SK-N-SH treated with all-trans-retinoic acid at 6 μM for 48 hours (cell line): Measurements from ENCODE around the gene OBP2A.
A peak's percentile ranks its signal among the peaks of the same experiment; 100 is the strongest.

ENCODE experiments used
- ATAC-seq: fragments of 200-7000 bp; cut with Tn5 transposase; 3 replicates; pipeline ENCODE4 v1.9.1; 2020; ENCODE audit warnings: mild to moderate bottlenecking, moderate library complexity
- ARNTL ChIP-seq: fragments of 450-650 bp; formaldehyde crosslinking; IDR thresholded peaks from 2 replicates; pipeline ENCODE4 v1.5.0; 2020; ENCODE audit warnings: low read depth, mild to moderate bottlenecking, moderate library complexity, borderline replicate concordance
- CREB5 ChIP-seq: fragments of 250-450 bp; sonication (Bioruptor Pico); IDR thresholded peaks from 2 replicates; pipeline ENCODE4 v1.5.1; 2020; ENCODE audit warnings: low read depth, mild to moderate bottlenecking, moderate library complexity
- CSDC2 ChIP-seq: fragments of 250-450 bp; sonication (Bioruptor Pico); IDR thresholded peaks from 2 replicates; pipeline ENCODE4 v1.5.0; 2020; ENCODE audit warnings: mild to moderate bottlenecking, moderate library complexity
- CSRNP3 ChIP-seq: fragments of 250-450 bp; sonication (Bioruptor Pico); IDR thresholded peaks from 2 replicates; pipeline ENCODE4 v1.5.1; 2021; ENCODE audit warnings: mild to moderate bottlenecking, moderate library complexity
- ESRRG ChIP-seq: fragments of 250-450 bp; sonication (Bioruptor Pico); IDR thresholded peaks from 2 replicates; pipeline ENCODE4 v1.6.1; 2021; ENCODE audit warnings: mild to moderate bottlenecking
- GLIS3 ChIP-seq: fragments of 250-450 bp; sonication (Bioruptor Pico); IDR thresholded peaks from 2 replicates; pipeline ENCODE4 v1.5.0; 2020; ENCODE audit warnings: mild to moderate bottlenecking, moderate library complexity
- ISL1 ChIP-seq: fragments of 250-450 bp; sonication (Bioruptor Pico); IDR thresholded peaks from 2 replicates; pipeline ENCODE4 v2.1.2; 2022; ENCODE audit warnings: mild to moderate bottlenecking, moderate library complexity
- OSR1 ChIP-seq: fragments of 250-450 bp; sonication (Bioruptor Pico); IDR thresholded peaks from 2 replicates; pipeline ENCODE4 v1.8.0; 2022; ENCODE audit warnings: moderate library complexity, mild to moderate bottlenecking, inconsistent platforms
- RARB ChIP-seq: fragments of 250-450 bp; sonication (Bioruptor Pico); IDR thresholded peaks from 2 replicates; pipeline ENCODE4 v1.8.0; 2021; ENCODE audit warnings: mild to moderate bottlenecking, moderate library complexity
- SNAI2 ChIP-seq: fragments of 250-450 bp; sonication (Bioruptor Pico); IDR thresholded peaks from 2 replicates; pipeline ENCODE4 v1.5.0; 2020; ENCODE audit warnings: mild to moderate bottlenecking, moderate library complexity
- ZFP3 ChIP-seq: fragments of 250-450 bp; sonication (Bioruptor Pico); IDR thresholded peaks from 2 replicates; pipeline ENCODE4 v1.5.0; 2020; ENCODE audit warnings: mild to moderate bottlenecking, moderate library complexity
- ZFP30 ChIP-seq: fragments of 450-650 bp; formaldehyde crosslinking; IDR thresholded peaks from 2 replicates; pipeline ENCODE4 v1.5.0; 2022; ENCODE audit warnings: mild to moderate bottlenecking, moderate library complexity
- ZNF565 ChIP-seq: fragments of 450-650 bp; formaldehyde crosslinking; conservative IDR thresholded peaks from 2 replicates; pipeline ENCODE4 v1.5.0; 2020; ENCODE audit warnings: low read depth, mild to moderate bottlenecking, moderate library complexity
- ZNF8 ChIP-seq: fragments of 450-650 bp; formaldehyde crosslinking; IDR thresholded peaks from 2 replicates; pipeline ENCODE4 v1.5.0; 2020; ENCODE audit warnings: mild to moderate bottlenecking, moderate library complexity
- TF ChIP-seq, protein P1 (sequence below): fragments of 250-450 bp; sonication (Bioruptor Pico); IDR thresholded peaks from 2 replicates; pipeline ENCODE4 v1.8.0; 2021; ENCODE audit warnings: low read depth, mild to moderate bottlenecking, moderate library complexity, borderline replicate concordance
- TF ChIP-seq, protein P2 (sequence below): fragments of 250-450 bp; sonication (Bioruptor Pico); IDR thresholded peaks from 2 replicates; pipeline ENCODE4 v1.5.0; 2020; ENCODE audit warnings: mild to moderate bottlenecking, moderate library complexity

OBP2A gene

GRCh38 chr9:135504262-135505243 lies 41.4 kb upstream of the OBP2A start (continued):
- TF ChIP-seq CSRNP3 (CRISPR knock-in tag): no peak
- TF ChIP-seq SNAI2 (CRISPR knock-in tag): no peak
- TF ChIP-seq ZNF8 (CRISPR knock-in tag): no peak
- TF ChIP-seq, all 23 proteins: peak for 0

DNA sequence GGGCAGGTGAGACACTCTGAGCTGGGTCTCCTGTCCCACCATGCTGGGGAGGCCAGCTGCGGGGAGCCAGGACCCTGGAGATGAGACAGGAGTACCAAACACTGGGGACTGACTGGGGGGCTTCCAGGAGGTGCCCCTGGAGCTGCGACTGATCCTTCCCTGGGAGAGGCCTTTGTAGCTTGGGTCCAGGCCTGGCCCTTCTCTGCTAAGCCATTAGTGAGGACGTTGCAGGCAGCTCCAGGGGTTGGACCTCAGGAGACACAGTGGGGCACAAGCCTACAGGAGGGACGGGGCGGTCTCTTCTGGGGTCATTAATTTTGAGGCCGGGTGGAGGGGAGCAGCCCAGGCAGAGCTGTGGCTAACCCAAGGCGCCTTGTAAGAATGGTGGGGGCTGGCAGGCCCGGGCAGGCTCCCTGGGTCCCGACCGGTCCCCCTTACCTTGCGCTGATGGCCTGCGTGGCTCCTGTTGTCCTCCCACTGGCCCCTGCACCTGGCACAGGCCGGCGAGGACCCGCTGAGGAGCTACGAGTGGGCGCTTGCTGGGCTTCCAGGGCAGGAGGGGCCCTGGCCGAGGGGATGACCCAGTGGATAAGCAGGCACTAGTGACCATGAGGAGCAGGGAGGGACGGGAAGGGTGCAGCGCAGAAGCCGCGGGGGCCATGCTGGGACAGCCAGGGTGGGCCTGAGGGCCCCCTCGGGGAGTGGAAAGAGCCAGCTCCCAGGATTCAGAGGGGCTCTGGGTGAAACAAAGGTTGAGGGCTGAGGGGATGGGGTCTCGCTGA lies 40.3 kb upstream of the OBP2A start:
- no peak for ATAC-seq
- TF ChIP-seq CREB5 (CRISPR knock-in tag) (no peak), ZFP3 (CRISPR knock-in tag) (no peak), CSRNP3 (CRISPR knock-in tag) (no peak), OSR1 (CRISPR knock-in tag) (no peak), CSDC2 (no peak), ARNTL (CRISPR knock-in tag) (no peak), RARB (CRISPR knock-in tag) (no peak), SNAI2 (CRISPR knock-in tag) (no peak), ZNF8 (CRISPR knock-in tag) (no peak), ZNF565 (CRISPR knock-in tag) (no peak), ESRRG (no peak)
- TF ChIP-seq, protein P1, sequence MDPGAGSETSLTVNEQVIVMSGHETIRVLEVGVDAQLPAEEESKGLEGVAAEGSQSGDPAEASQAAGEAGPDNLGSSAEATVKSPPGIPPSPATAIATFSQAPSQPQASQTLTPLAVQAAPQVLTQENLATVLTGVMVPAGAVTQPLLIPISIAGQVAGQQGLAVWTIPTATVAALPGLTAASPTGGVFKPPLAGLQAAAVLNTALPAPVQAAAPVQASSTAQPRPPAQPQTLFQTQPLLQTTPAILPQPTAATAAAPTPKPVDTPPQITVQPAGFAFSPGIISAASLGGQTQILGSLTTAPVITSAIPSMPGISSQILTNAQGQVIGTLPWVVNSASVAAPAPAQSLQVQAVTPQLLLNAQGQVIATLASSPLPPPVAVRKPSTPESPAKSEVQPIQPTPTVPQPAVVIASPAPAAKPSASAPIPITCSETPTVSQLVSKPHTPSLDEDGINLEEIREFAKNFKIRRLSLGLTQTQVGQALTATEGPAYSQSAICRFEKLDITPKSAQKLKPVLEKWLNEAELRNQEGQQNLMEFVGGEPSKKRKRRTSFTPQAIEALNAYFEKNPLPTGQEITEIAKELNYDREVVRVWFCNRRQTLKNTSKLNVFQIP (CRISPR knock-in tag): no peak

DNA sequence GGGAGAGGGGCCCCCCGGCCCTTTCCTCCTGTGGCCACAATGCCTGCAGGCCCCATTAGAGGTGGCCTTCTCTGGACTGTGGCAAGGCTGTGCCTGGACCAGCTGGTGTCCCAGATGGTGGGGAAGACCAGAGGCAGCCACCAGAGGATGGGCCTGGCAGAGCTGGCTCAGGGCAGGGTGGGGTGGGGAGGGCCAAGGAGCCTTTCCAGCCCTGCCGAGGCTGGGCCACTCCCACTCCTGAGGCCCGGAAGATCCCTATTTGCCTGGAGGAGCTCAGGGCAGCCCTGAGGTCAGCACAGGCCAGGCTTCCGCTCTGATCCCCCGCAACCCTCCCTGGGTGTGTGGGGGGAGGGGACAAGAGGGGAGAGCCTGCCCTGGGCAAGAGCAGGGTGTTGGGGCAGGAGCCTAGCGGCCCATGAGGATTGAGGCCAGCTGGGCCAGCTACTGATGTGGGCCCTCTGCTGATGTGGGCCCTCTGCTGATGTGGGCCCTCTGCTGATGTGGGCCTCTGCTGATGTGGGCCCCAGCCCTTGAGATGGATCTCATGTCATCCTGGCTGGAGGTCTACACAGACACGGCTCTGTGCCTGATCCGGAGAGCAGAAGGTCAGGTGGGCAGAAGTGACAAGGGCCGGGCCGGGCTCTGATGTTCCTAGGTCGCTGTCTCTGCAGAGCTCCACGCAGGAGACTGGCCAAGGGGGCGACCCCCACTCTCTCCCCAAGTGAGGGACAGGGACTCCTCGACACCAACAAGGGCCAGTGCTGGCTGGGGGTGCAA lies 39.4 kb upstream of the OBP2A start:
- peak; percentile 7; the same call in 2 of the 3 replicates for ATAC-seq
- TF ChIP-seq ARNTL (CRISPR knock-in tag) (no peak), OSR1 (CRISPR knock-in tag) (no peak), ZFP3 (CRISPR knock-in tag) (no peak), ZNF565 (CRISPR knock-in tag) (no peak), SNAI2 (CRISPR knock-in tag) (no peak), GLIS3 (CRISPR knock-in tag) (no peak), CREB5 (CRISPR knock-in tag) (no peak), ZNF8 (CRISPR knock-in tag) (no peak), CSRNP3 (CRISPR knock-in tag) (no peak), ZFP30 (CRISPR knock-in tag) (no peak), ISL1 (CRISPR knock-in tag) (no peak), ESRRG (no peak)
- TF ChIP-seq, protein P2, sequence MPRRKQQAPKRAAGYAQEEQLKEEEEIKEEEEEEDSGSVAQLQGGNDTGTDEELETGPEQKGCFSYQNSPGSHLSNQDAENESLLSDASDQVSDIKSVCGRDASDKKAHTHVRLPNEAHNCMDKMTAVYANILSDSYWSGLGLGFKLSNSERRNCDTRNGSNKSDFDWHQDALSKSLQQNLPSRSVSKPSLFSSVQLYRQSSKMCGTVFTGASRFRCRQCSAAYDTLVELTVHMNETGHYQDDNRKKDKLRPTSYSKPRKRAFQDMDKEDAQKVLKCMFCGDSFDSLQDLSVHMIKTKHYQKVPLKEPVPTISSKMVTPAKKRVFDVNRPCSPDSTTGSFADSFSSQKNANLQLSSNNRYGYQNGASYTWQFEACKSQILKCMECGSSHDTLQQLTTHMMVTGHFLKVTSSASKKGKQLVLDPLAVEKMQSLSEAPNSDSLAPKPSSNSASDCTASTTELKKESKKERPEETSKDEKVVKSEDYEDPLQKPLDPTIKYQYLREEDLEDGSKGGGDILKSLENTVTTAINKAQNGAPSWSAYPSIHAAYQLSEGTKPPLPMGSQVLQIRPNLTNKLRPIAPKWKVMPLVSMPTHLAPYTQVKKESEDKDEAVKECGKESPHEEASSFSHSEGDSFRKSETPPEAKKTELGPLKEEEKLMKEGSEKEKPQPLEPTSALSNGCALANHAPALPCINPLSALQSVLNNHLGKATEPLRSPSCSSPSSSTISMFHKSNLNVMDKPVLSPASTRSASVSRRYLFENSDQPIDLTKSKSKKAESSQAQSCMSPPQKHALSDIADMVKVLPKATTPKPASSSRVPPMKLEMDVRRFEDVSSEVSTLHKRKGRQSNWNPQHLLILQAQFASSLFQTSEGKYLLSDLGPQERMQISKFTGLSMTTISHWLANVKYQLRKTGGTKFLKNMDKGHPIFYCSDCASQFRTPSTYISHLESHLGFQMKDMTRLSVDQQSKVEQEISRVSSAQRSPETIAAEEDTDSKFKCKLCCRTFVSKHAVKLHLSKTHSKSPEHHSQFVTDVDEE: no peak
- TF ChIP-seq, protein P1 (CRISPR knock-in tag): no peak
